G401.6 (cell line): ENCODE measurements around the gene FAM98A.
A peak's percentile ranks its signal among the peaks of the same experiment; 100 is the strongest.

Source experiments
- FAIRE-seq: peaks from 2 replicates; lab custom pipeline; 2012; peaks lifted over from hg19 to GRCh38; lab: Jason Lieb, UNC

Gene FAM98A

GRCh38 chr2:33599175-33599942 lies at the start of gene FAM98A:
TSS of gene FAM98A (minus strand) at chr2:33599299. CDS start at chr2:33599221, 78 bp downstream.
- peak; percentile 96 for FAIRE-seq

- FAIRE-seq = no peak
These were observed 46.8 kb upstream of the FAM98A start for GRCh38 chr2:33645861-33646260.

- FAIRE-seq = no peak
These were observed 45.1 kb upstream of the FAM98A start for GRCh38 chr2:33644215-33644614.

GRCh38 chr2:33636001-33636400 lies 36.9 kb upstream of the FAM98A start:
- no peak for FAIRE-seq

- FAIRE-seq = no peak
These were observed 35.3 kb upstream of the FAM98A start for GRCh38 chr2:33634261-33634910.

GRCh38 chr2:33633315-33633714 lies 34.2 kb upstream of the FAM98A start:
- no peak for FAIRE-seq

- no peak for FAIRE-seq
These were observed 33.7 kb upstream of the FAM98A start for GRCh38 chr2:33632831-33633230.

GRCh38 chr2:33628031-33628827 lies 29.1 kb upstream of the FAM98A start:
- no peak for FAIRE-seq

GRCh38 chr2:33619028-33619427 lies 19.9 kb upstream of the FAM98A start:
- FAIRE-seq = no peak

GRCh38 chr2:33617989-33618388 lies 18.9 kb upstream of the FAM98A start:
- no peak for FAIRE-seq

- no peak for FAIRE-seq
These were observed 18.3 kb upstream of the FAM98A start for GRCh38 chr2:33617401-33617800.

GRCh38 chr2:33616873-33617272 lies 17.8 kb upstream of the FAM98A start:
- no peak for FAIRE-seq

- FAIRE-seq = no peak
These were observed 15.1 kb upstream of the FAM98A start for GRCh38 chr2:33614190-33614589.

- FAIRE-seq = no peak
These were observed 8.8 kb upstream of the FAM98A start for GRCh38 chr2:33607905-33608304.

- no peak for FAIRE-seq
These were observed 8.2 kb upstream of the FAM98A start for GRCh38 chr2:33607251-33607721.

GRCh38 chr2:33606622-33607021 lies 7.5 kb upstream of the FAM98A start:
- FAIRE-seq = no peak

- FAIRE-seq = no peak
These were observed 7.0 kb upstream of the FAM98A start for GRCh38 chr2:33606100-33606499.

- FAIRE-seq = no peak
These were observed 6.0 kb upstream of the FAM98A start for GRCh38 chr2:33605056-33605455.

- no peak for FAIRE-seq
These were observed 4.3 kb upstream of the FAM98A start for GRCh38 chr2:33603416-33603815.

GRCh38 chr2:33602201-33602830 lies 3.2 kb upstream of the FAM98A start:
- no peak for FAIRE-seq

GRCh38 chr2:33599943-33600192 lies 769 bp upstream of the FAM98A start:
- no peak for FAIRE-seq

- FAIRE-seq = no peak
These were observed 431 bp downstream of the FAM98A start for GRCh38 chr2:33598561-33599174.
